SHP77 treated with DMSO at 0.1 percent for 48 hours (cell line): Measurements from ENCODE around the gene CASP14.
A peak's percentile ranks its signal among the peaks of the same experiment; 100 is the strongest.
"Not testable (repeated sequence)": the region's sequence is repeated elsewhere in the genome, so short reads cannot be mapped to it uniquely, and the experiment has no call there.

Source experiments
- DNase-seq: peaks from one replicate; lab custom pipeline; 2025; lab: John Stamatoyannopoulos, UW

Gene CASP14

GRCh38 chr19:15072930-15073647 lies 23.8 kb downstream of the CASP14 start:
- no peak for DNase-seq

- DNase-seq: no peak
Measured at GRCh38 chr19:15074371-15074770, 25.1 kb downstream of the CASP14 start.

- no peak for DNase-seq
Measured at GRCh38 chr19:15075806-15076205, 26.5 kb downstream of the CASP14 start.

GRCh38 chr19:15080002-15080401 lies 30.7 kb downstream of the CASP14 start:
- not testable (repeated sequence) for DNase-seq

GRCh38 chr19:15081911-15082310 lies 32.6 kb downstream of the CASP14 start, which contains the start of gene OR1I1:
Gene OR1I1 (plus strand): TSS chr19:15082211. CDS start chr19:15087066, 4,855 bp downstream.
- no peak for DNase-seq

- DNase-seq: no peak
Measured at GRCh38 chr19:15087182-15087581, 37.9 kb downstream of the CASP14 start.

- DNase-seq: peak; percentile 37
Measured at GRCh38 chr19:15091918-15092753, 42.9 kb downstream of the CASP14 start.

GRCh38 chr19:15093001-15093400 lies 43.7 kb downstream of the CASP14 start:
- DNase-seq: no peak

GRCh38 chr19:15096223-15096622 lies 46.9 kb downstream of the CASP14 start:
- DNase-seq: no peak

- DNase-seq: not testable (repeated sequence)
Measured at GRCh38 chr19:15097980-15098379, 48.7 kb downstream of the CASP14 start.

- DNase-seq: no peak
Measured at GRCh38 chr19:15098460-15098859, 49.2 kb downstream of the CASP14 start.

GRCh38 chr19:15099017-15099582 lies 49.8 kb downstream of the CASP14 start:
- no peak for DNase-seq

GRCh38 chr19:15101479-15102082 lies 52.3 kb downstream of the CASP14 start:
- DNase-seq: peak; percentile 10

GRCh38 chr19:15104003-15104402 lies 54.7 kb downstream of the CASP14 start:
- DNase-seq: no peak

GRCh38 chr19:15104411-15104810 lies 55.1 kb downstream of the CASP14 start:
- no peak for DNase-seq

- no peak for DNase-seq
Measured at GRCh38 chr19:15105044-15105443, 55.8 kb downstream of the CASP14 start.

GRCh38 chr19:15107061-15108010 lies 58.1 kb downstream of the CASP14 start, which contains the start of gene SYDE1:
Gene SYDE1 (plus strand): TSS chr19:15107401. CDS start chr19:15107434, 33 bp downstream.
- no peak for DNase-seq
